CD4-positive, alpha-beta T cell treated with Interleukin-6 at 100 ng/mL for 8 hours (primary cell): ENCODE results near the gene EYS.

ENCODE experiments used
- DNase-seq: peaks from one replicate; pipeline ENCODE4 v3.0.0-alpha.2; 2020; ENCODE audit warnings: mixed read lengths, low spot score

EYS gene

DNA sequence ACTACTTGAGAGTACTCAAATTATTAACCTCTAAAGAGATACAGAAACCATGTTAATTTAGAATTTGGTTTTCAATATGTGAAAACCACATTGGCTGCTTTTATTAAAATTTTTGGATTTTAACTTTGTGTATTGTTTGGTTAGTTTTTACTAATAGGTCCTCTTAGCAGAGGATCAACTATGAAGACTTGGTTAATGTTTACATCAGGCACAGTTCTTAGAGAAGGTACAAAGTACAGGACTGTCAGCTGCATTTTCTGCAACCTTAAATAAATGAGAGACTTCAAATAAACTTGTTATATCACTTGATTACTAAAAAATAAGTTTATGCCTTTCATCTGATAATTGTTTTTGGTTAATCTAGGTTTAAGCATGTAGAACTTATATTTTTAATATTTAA lies 1982.3 kb downstream of the EYS start:
- DNase-seq: no peak

- no peak for DNase-seq
These were observed 1985.8 kb downstream of the EYS start for GRCh38 chr6:63721181-63721580.

DNA sequence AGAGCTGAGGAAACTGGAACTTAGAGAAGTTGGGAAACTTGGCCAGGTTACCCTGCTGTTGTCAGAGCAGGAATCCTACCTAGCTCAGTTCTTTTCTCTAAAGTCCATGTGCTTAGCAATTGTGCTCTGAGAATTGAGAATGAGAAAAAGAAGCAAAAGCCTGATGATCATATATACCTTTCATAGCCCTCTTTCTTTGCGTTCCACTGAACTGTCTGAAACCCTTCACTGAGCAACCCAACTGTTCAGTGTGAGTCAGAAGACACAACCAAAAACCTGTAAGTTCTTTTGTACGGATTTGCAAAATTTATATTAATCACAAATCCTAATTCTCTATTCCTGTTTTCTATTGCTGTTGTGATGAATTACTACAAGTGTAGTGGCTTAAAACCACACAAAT lies 1990.9 kb downstream of the EYS start:
- no peak for DNase-seq

DNA sequence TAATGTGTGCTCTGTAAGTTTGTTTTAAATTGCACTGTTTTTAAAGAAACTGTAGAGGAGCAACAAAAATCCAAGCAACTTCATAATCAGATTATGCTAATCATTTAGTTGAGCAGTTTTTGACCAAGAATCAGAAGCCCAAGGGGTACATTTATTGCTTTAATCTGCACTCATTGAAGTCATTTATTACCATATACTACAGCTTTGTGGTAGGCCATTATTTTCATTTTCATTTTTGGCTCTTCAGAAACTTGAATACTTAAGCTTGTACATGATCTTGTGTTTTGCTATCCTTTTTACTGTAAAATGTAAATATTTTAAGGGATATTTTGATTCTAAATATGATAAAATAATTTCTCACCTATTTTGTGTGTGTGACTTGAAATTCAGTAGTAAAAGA lies 1992.9 kb downstream of the EYS start:
- no peak for DNase-seq

DNA sequence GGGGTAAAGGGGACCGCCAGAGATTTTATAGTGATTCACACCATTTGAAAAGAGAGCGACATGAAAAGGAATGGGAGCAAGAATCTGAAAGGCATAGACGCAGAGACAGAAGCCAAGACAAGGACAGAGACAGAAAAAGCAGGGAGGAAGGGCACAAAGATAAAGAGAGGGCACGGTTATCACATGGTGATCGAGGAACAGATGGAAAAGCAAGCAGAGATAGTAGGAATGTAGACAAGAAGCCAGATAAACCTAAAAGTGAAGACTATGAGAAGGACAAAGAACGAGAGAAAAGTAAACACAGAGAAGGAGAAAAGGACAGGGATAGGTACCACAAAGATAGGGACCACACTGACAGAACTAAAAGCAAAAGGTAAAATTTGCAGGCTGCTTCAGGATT lies 1993.7 kb downstream of the EYS start:
- no peak for DNase-seq

DNA sequence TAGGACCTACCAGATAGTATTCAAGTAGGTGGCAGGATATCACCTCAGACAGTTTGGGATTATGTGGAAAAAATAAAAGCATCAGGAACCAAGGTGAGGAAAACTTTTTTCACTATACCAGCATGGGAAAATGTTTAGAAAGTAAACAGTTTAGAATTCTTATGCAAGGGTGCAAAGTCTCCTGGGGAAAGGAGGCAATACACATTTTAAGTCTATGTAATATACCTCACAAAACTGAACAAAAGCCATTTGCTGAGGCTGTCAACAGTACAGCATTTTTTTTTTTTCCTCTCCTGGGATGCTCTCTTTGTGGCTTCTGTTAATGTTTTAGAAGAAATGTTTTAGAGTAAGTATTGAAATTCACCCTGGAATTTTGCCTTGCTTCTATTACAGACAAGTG lies 1997.9 kb downstream of the EYS start:
- no peak for DNase-seq

DNA sequence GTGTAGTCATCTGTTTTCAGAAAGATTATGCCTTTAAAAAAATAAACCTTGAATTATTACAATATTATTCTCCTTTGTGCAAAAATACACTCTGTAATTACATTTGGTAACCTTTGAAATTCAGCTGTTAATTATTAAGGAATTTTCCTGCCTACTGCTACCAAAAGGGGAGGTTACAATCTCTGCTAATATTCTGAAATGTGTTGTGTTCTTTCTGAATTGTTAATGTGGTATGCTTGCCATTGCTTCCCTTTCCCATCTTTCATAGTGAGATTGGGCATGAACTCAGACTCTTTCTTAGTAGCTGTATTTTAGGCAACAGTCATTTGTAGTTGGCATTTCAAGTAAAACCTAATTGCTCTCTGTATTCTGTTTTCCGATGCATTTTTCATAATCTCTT lies 1998.4 kb downstream of the EYS start:
- no peak for DNase-seq

- DNase-seq: no peak
These were observed 2000.4 kb downstream of the EYS start for GRCh38 chr6:63706630-63707029.

- DNase-seq: no peak
These were observed 2001.3 kb downstream of the EYS start for GRCh38 chr6:63705707-63706106.

DNA sequence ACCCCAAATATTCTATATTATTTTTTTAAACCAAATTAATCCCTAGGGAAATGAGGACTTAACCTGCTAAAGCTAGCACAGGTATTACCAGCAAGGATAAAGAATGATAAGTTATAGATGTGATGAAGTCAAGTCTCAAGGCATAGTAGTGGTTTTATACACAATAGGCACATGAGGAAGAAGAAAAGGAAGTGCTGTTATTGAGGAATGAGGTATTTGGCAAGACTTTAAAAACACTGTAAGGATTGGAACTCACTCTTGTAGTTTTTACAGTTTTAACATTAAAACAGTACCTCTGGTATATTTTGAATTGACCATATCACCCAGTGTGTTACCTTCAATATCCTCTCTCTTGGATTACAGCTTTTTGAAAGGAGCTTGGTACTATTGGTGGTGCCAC lies 2016.8 kb downstream of the EYS start:
- no peak for DNase-seq

GRCh38 chr6:63689421-63689820 lies 2017.6 kb downstream of the EYS start:
- no peak for DNase-seq

- DNase-seq: no peak
These were observed 2021.3 kb downstream of the EYS start for GRCh38 chr6:63685446-63686379.

DNA sequence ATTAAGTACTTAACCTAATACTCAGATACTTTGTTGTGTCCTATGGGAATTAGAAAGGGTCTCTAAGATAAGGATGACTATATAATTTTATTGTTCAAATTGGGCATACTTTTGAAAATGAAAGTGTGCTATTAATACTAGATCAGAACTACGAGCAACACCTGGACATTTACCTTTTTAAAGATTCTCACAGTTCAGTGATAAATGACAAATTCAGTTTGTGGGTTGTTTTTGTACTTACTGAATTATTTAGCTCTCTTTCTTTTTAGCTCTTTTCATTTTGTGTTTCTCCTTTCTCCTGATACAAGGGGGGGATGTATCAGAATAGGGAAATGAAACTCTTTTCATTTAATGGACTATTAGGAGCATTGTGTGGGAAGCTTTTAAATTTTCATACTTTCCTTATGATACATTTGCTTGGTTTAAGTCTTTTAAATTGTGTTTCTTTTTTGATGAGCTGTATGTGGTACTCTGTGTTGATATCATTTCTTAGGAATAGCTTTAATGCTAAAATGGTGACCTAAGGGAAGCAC lies 2023.9 kb downstream of the EYS start:
- DNase-seq: no peak

- no peak for DNase-seq
These were observed 2029.7 kb downstream of the EYS start for GRCh38 chr6:63677282-63677681.

- DNase-seq: no peak
These were observed 2030.5 kb downstream of the EYS start for GRCh38 chr6:63676412-63677114.

DNA sequence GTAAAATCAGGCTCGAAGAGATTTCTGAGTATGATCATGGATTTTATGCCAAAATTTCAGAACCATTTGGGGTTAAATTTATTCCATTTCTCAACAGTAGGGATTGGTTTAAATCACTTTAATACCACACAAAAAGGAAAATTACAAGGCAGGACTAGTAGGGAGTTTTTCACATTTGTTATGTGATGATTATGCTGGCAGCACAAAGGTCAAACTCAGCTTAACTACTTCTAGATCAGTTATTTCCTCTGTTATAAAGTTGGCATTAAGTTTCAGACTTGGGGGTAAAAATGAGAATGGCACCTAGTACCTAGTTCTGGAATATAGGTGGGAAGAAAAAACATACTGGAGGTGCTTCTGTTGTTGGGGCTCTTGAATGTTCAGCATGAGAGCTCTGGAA lies 2031.9 kb downstream of the EYS start:
- DNase-seq: no peak

DNA sequence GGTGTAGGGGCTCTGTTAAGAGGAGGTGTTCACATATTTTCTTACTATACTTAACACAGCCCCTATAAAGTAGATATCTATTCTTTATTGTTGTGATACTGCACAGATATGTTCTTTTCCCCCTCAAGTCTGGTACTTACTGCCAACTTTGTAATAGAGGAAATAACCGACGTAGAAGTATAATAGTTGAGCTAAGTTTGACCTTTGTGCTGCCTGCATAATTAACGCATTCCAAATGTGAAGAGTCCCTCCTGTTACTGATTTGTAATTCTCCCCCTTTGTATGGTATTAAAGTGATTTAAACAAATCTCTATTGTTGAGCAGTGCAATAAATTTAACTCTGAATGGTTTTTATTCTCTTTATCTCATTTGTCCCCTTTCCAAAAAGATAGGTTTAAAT lies 2032.4 kb downstream of the EYS start:
- no peak for DNase-seq

DNA sequence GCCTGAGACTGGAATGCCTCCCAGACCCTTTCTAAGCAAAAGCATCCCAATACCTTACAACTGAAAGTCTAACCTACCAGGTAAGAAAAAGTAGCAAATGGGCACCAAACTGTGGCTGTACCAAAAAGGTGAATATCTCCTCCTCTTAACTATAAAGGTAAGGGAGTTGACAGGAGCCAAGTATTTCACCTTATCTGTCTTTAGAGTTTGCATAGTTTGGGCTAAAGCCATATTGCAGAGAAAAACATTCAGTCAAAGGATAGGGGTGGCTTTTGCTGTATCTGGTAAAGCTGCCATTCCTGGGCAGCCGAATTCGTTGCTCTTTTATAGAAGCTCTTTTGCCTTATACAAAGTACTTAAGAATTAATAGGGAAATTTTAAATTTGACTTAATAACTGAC lies 2033.3 kb downstream of the EYS start:
- DNase-seq: no peak

- no peak for DNase-seq
These were observed 2034.4 kb downstream of the EYS start for GRCh38 chr6:63672582-63673129.

DNA sequence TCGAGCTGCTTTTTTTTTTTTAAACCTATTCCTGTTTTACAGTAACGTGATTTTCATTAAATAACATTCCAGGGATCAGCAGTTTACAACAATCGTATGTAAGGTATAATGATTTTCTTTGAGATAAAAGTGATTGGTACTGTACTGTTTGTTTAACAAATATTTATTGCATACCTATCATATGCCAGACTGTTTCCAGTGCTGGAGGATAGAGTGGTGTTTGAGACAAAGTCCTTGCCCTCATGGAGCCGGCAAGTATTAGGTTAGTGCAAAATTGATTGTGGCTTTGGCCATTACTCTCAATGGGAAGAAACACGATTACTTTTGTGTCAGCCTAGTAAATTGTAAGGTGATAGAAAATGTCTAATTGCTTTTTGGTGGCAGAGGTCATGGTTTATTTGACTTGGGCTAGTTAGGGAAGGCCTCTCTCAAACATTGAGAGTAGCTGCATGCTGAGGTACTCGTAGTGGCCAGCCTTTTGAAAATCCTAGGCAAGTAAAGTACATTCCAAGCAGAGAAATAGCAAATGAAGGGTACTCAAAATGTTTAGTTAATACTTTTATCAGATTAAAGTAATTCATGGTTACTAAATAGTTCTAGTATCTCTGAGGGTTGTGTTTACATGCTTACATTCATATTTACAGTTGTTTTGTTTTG lies 2035.8 kb downstream of the EYS start:
- no peak for DNase-seq
